Stomach (tissue), 9 donors: Measurements from ENCODE around the gene VEZF1. TPM values are rescaled to one million over a fixed set of nuclear protein-coding genes. Genes with fewer than 3 reads are reported as not detected.

ENCODE experiments used
- DNase-seq, 2 donors: peaks; one replicate each; pipeline versions ENCODE4 v3.0.0 to v3.0.0-alpha.2; 2013 to 2019
- H3K27ac ChIP-seq, 5 donors: fragments of 200-600 bp in 4 of 5; sonication (generic) in 4 of 5; one replicate each; pipeline ENCODE4 v1.5.1; 2013 to 2019; ENCODE audit warnings: mild to moderate bottlenecking in 1 of 5, moderate library complexity in 1 of 5
- H3K27me3 ChIP-seq, 3 donors: fragments of 200-600 bp; sonication (generic); one replicate each; pipeline ENCODE4 v1.5.1; 2017 to 2019; ENCODE audit warnings: mixed run types in 1 of 3
- H3K36me3 ChIP-seq, 4 donors: fragments of 200-600 bp; sonication (generic); 1 replicate in 3 of 4; 2 replicates in 1 of 4; pipeline ENCODE4 v1.5.1; 2016 to 2019
- H3K4me1 ChIP-seq, 4 donors: fragments of 200-600 bp; sonication (generic); one replicate each; pipeline ENCODE4 v1.5.1; 2016 to 2019
- H3K4me3 ChIP-seq, 4 donors: fragments of 200-600 bp; sonication (generic) in 3 of 4; one replicate each; pipeline ENCODE4 v1.5.1; 2016 to 2019; ENCODE audit warnings: mild to moderate bottlenecking in 1 of 4
- H3K9me3 ChIP-seq, 4 donors: fragments of 200-600 bp; sonication (generic); one replicate each; pipeline ENCODE4 v1.5.1; 2016 to 2019
- EP300 ChIP-seq: sonication (generic); formaldehyde crosslinking; IDR thresholded peaks from one replicate; pipeline ENCODE4 v1.6.1; 2017; ENCODE audit warnings: antibody characterized with exemption
- POLR2A ChIP-seq, 4 donors: fragments of 450-650 bp; IDR thresholded peaks; one replicate each; pipeline ENCODE4 v1.6.1; 2016; ENCODE audit warnings: antibody characterized with exemption in 4 of 4, control low read depth in 2 of 4, mild to moderate bottlenecking in 1 of 4, moderate library complexity in 1 of 4
- POLR2AphosphoS5 ChIP-seq, 3 donors: sonication (generic); formaldehyde crosslinking; IDR thresholded peaks; one replicate each; pipeline ENCODE4 v1.6.1; 2016; ENCODE audit warnings: antibody characterized with exemption in 3 of 3
- WGBS, 5 donors: extraction: QIAGEN DNeasy Blood & Tissue Kit in 3 of 5; methylation state at CpG; one replicate each; pipeline versions ENCODE4 v1.1.5 to v1.1.7; 2013 to 2018; 5-methylcytosine and 5-hydroxymethylcytosine counted together
- intact Hi-C: fragments of 100-400 bp; cut with DNase I; formaldehyde crosslinking; loops from one replicate; pipeline ENCODE4 v1.15.1; 2023; ENCODE audit warnings: low total_unique reads
- polyA plus RNA-seq, 3 donors: library from polyadenylated mRNA; stranded (reverse); fragments of 200-250 nt; gene quantifications; one replicate each; pipeline ENCODE4 v1.2.3, GENCODE V29; 2013
- total RNA-seq, 5 donors: library from RNA; depleted of rRNA; stranded (reverse); fragments of >200 nt; gene quantifications; one replicate each; pipeline versions ENCODE4 v1.1.0 to v1.2.3, GENCODE V29; 2014 to 2016
- TF ChIP-seq, protein P1 (sequence below), 7 experiments: fragments of 450-650 bp in 4 of 7; fragments of 200-600 bp in 3 of 7; sonication (generic) in 3 of 7; IDR thresholded peaks; one replicate each; pipeline ENCODE4 v1.5.1; 2016 to 2019; ENCODE audit warnings: antibody characterized with exemption in 7 of 7, control low read depth in 2 of 7, mild to moderate bottlenecking in 1 of 7
- donor health status: healthy with polysubstance abuse.
- donor health status: Bipolar disorder and iron deficiency.
- donor health status: healthy.

The VEZF1 gene
- total and polyA plus RNA-seq, 8 donors = 7.8 to 103 (median 24.1) TPM

DNA sequence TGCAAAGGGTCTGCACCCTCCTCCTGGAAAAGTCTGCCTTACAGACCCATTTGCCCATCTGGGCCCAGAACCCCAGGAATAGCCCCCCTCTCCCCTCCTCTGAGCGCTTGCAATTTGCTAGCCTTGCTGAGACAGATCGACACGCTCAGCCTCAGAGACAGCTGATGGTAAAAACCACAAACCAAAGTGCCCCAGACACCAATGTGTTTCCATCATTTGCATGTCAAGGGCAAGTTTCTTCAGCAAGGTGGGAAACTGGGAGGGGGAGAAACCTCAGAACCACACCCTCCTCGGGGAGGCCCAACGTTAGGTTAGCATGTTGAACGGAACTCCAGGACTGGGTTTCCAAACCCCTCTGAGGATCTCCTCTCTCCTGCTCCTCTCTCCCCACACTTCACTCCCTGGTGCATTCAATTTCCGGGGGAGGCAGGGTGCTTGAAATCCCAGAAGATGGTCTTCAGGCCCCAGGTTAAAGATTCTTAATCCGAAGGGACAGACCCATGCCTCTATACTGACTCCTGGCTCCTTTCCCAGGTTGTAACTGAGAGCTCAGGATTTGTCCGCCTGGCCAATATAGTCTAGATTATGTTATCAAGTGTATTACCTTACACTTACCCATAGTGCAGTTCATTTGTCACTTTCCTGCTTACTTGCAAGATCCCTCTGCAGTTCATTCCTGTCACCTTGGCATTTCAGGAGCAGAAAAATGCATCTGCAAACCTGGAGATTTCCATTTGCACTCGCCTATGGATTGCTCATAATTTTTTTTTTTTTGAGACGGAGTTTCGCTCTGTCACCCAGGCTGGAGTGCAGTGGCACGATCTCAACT is 31.5 kb downstream of the VEZF1 start:
- no peaks in the 10 kb centered on the region for H3K36me3 ChIP-seq
- no peak for TF ChIP-seq POLR2AphosphoS5 (IDR thresholded peaks at IDR 0.05)
- no peak for TF ChIP-seq POLR2A (IDR thresholded peaks at IDR 0.05)
- TF ChIP-seq, protein P1, sequence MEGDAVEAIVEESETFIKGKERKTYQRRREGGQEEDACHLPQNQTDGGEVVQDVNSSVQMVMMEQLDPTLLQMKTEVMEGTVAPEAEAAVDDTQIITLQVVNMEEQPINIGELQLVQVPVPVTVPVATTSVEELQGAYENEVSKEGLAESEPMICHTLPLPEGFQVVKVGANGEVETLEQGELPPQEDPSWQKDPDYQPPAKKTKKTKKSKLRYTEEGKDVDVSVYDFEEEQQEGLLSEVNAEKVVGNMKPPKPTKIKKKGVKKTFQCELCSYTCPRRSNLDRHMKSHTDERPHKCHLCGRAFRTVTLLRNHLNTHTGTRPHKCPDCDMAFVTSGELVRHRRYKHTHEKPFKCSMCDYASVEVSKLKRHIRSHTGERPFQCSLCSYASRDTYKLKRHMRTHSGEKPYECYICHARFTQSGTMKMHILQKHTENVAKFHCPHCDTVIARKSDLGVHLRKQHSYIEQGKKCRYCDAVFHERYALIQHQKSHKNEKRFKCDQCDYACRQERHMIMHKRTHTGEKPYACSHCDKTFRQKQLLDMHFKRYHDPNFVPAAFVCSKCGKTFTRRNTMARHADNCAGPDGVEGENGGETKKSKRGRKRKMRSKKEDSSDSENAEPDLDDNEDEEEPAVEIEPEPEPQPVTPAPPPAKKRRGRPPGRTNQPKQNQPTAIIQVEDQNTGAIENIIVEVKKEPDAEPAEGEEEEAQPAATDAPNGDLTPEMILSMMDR (IDR thresholded peaks at IDR 0.05) = no peak
- no peak for TF ChIP-seq EP300
- H3K9me3 ChIP-seq = no peaks in the 10 kb centered on the region
- intact Hi-C loops = loop anchor here (10.0 kb wide), 1 partner anchor 62 kb away; no protein-coding TSS in a partner anchor
- 22 to 48% (median 38%) methylated on average over 10 to 13 of the region's 13 CpGs for WGBS, 5 donors
- peaks cover 31 to 51% (median 44%) of the 10 kb centered on the region in 4 donors for H3K4me1 ChIP-seq
- H3K27me3 ChIP-seq = no peaks in the 10 kb centered on the region
- DNase-seq = peak; percentile 20 to 49
- H3K4me3 ChIP-seq = peak overlapping the region in 1 of 4 donors; percentile 89
- H3K27ac ChIP-seq = peak overlapping the region; percentile 27 to 99 (median 86)

DNA sequence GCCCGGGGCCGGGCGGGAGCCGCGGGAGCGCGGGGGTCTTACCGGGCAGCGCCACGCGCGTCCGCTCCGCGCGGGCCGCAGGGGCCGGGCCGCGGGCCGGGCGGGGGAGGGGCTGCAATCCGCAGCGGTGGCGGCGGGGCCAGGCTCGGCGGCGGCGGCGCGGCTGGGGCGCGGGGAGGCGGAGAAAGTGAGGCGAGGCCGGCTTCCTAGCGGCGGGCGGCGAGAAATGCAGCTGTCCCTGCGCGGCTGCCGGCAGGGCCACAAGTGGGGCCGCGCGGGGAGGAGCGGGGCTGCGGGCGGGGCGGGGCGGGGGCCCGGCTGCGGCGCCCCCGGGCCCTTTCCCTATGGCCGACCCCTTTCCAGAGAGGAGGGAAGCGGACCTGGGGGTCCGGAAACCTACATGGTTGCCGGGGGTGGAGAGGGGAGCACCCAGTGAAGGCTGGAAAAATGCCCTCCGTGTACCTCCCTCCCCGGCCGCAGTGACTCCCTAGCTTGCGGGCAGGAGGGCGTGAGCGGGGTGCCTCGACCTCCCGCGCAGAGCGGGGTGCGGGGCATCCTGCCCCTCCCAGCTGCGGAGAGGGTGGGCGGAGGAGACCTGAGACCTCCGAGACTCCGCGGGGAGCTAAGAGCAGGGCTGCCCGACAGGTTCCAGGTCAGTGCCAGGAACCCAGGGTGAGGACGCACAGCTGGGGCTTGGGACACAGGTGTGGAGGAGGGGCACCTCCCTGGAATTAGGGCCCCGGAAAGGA is 32.7 kb downstream of the VEZF1 start, which contains the start of gene CUEDC1:
CUEDC1 (minus strand) TSS at position 230 of the 749 bp plus-strand sequence. CDS start 69,848 bp downstream, outside the sequence.
- intact Hi-C loops = loop anchor here (10.0 kb wide), 1 partner anchor 61 kb away; no protein-coding TSS in a partner anchor
- Histone ChIP-seq H3K9me3 (no peaks in the 10 kb centered on the region), H3K27me3 (no peaks in the 10 kb centered on the region), H3K4me3 (peak within 1 kb of the TSS; percentile 61 to 89 (median 76)), H3K4me1 (peaks cover 31 to 59% (median 49%) of the 10 kb centered on the region in 4 donors), H3K36me3 (no peaks in the 10 kb centered on the region), H3K27ac (peak within 1 kb of the TSS; percentile 88 to 99 (median 99))
- WGBS, 5 donors = 0 to 3% (median 1%) methylated on average over 16 to 78 of the region's 79 CpGs
- peak; percentile 84 to 92 for DNase-seq
- TF ChIP-seq, protein P1 (IDR thresholded peaks at IDR 0.05) = peak in 2 of 7 experiments; percentile 43 to 69
- TF ChIP-seq POLR2A (IDR thresholded peaks at IDR 0.05) = no peak
- TF ChIP-seq EP300 = no peak
- peak; percentile 34 to 51 (median 41) for TF ChIP-seq POLR2AphosphoS5 (IDR thresholded peaks at IDR 0.05)

DNA sequence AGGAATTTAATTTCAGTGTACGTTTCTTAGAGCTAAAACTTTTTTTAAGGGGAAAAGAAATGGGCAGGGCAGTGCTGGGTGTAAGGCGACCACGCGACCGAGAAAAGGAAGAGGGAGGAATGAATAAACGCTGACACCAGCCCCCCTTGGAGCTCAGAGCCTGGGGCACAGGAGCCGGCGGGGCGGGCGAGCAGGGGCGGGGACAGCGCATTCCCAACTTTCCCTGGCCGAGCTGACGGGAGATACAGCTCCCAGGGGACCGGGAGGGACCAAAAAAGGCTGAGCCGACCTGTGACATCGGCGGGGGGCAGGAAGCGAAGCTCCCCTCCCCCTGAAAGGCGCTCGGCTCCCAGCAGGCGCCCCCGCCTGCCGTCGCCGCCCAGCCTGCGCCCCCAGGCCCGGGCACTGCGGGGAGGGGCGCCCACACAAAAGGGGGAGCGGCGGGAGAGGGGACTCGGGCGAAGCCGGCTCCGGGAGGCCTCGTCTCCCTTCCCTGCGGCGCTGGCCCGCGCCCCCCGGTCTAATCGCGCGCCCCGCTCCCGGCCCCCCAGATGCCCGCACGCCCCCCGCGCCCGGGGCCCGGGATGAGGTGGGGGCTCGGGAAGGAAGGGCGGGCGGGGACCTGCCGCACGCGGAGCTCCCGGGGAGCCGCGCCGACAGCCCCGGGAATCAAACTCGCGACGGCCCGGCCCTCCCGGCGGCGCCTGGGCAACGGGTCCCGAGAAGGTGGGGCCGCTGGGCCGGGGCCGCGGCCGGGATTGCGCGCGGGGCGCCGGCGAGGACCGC is 33.5 kb downstream of the VEZF1 start:
- H3K27ac ChIP-seq = peak overlapping the region; percentile 88 to 99 (median 99)
- no peaks in the 10 kb centered on the region for H3K9me3 ChIP-seq
- intact Hi-C loops = loop anchor here (10.0 kb wide), 1 partner anchor 60 kb away; no protein-coding TSS in a partner anchor
- TF ChIP-seq EP300 (no peak), POLR2AphosphoS5 (IDR thresholded peaks at IDR 0.05) (peak; percentile 31 to 51 (median 48)), POLR2A (IDR thresholded peaks at IDR 0.05) (no peak)
- TF ChIP-seq, protein P1 (IDR thresholded peaks at IDR 0.05) = no peak
- H3K4me3 ChIP-seq = peak overlapping the region; percentile 61 to 89 (median 76)
- peak; percentile 50 to 89 for DNase-seq
- peaks cover 38 to 67% (median 57%) of the 10 kb centered on the region in 4 donors for H3K4me1 ChIP-seq
- H3K27me3 ChIP-seq = no peaks in the 10 kb centered on the region
- H3K36me3 ChIP-seq = no peaks in the 10 kb centered on the region
- 1 to 2% (median 1%) methylated on average over 24 to 78 of the region's 85 CpGs for WGBS, 5 donors
